CD4-positive, alpha-beta T cell treated with Interleukin-12 subunit alpha and Interleukin-12 subunit beta, for 1 hour (primary cell): Measurements from ENCODE around the gene EDN3.
"Not testable (repeated sequence)": the region's sequence is repeated elsewhere in the genome, so short reads cannot be mapped to it uniquely, and the experiment has no call there.

Source experiments
- DNase-seq: peaks from one replicate; pipeline ENCODE4 v3.0.0-alpha.2; 2020

The EDN3 gene

DNA sequence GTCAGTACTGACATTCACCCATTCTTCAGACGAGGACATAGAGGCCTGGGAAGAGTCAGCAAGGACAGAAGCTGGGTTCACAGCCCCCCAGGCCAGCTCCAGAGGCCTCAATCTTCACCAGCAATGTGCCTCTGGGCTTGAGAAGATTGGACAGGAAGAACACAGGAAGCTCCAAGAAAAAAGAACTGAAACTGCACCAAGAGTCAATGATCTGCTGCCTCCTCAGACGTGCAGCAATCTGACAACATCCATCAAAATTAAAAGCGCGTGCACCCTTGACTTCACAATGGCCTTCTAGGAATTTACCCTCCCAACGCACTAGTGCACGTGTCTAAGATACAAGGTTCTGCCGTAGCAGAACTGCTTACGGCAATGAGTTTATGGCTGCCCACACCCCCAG, 38.0 kb downstream of the EDN3 start:
- DNase-seq: not testable (repeated sequence)

DNA sequence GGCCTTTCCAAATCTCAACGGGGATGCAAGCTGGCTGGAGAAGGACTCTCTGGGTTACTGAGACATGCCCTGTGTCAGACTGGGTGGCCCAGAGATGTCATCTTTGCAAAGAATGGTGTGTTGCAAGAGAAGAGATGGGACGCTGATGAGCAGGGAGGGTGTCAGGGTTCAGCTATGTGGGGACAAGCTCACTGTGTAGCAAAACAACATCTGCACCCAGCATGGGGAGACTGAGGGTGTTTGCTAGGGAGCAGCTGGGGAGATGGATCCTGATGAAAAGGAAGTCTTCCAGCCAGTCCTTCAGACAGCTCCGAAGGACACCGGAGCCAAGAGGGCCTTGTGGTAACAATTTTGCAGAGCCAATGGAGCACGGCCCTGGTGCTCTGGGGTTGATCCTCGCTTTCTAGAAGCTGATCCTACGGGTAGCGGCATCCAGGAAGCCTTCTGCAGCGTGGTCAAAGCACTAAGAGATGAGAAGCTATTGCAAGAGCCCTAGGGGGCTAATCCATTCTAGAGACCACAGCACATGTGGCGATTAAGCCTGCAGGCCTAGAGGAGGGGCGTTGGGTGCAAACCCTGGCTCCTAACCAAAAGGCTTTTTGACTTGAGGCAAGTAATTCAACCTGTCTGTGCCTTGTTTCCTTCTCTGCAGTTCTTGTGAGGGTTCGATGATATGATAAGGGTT, 39.9 kb downstream of the EDN3 start:
- no peak for DNase-seq

DNA sequence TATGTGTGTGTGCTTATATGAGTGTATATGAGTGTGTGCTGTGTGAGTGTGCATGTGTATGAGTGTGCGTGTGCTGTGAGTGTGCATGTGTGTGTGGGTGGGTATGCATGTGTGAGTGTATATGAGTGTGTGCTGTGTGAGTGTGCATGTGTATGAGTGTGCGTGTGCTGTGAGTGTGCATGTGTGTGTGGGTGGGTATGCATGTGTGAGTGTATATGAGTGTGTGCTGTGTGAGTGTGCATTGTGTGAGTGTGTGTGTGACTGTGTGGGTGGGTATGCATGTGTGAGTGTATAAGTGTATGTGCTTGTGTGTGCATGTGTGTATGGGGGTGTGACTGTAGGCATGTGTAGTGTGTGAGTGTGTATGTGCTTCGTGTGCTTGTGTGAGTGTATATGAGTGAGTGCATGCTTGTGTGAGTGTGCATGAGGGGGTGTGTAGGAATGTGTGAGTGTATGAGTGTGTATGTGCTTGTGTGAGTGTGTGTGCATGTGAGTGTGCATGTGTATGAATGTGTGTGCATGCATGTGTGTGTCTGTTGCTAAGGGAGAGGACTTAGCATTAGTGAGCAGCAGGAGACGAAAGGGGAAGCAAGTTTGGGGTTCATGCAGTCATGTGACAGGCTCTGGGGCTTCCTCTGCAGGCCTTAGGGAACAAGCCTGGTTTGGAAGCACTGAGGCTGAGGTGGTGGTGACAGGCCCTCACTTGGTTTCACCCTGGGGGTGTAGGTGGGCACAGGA, 41.0 kb downstream of the EDN3 start:
- not testable (repeated sequence) for DNase-seq

DNA sequence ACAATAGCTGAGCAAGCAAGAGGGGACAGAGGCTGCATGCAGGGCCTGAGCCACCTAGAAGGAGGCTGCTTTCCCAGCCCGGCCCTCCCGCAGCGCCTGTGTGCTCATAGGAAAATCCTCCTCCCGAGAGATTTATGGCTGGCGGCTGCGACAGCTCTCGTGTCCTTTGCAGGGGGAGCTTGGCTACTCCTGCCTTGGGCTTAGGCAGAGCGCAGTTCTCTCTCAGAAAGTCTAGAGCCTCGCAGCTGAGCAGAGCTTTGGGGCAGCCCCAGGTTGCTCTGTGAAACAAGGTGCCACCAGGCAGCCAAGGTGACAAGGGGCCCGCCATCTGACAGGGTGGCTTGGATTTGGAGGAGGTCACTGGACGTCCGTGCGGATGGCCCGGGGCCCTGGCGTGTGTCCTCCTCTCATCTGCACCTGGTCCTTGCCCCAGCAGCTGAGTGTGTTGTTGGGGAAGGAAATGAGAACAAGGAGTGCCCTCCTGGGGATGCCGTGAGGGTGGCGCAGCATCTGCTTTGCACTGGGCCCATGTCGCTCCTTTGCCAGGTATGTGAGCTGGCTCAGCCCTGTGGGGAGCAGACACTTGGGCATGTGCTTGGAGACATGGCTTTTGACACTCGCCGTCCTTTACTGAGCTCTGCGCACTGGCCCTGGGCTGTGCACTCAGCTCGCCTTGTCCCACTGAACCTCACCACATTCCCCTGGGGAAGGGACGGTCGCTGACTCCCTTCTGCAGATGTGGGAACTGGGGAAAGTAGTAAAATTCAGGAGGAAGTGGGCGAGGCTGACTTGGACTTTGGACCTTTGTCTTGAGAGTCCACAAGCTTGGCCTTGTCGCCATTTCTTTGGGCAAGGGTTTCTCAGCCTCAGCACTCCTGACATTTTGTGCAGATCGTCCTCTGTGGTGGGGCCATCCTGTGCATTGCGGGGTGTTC, 41.9 kb downstream of the EDN3 start:
- no peak for DNase-seq

GRCh38 chr20:59346061-59346460, 45.6 kb downstream of the EDN3 start:
- no peak for DNase-seq

DNA sequence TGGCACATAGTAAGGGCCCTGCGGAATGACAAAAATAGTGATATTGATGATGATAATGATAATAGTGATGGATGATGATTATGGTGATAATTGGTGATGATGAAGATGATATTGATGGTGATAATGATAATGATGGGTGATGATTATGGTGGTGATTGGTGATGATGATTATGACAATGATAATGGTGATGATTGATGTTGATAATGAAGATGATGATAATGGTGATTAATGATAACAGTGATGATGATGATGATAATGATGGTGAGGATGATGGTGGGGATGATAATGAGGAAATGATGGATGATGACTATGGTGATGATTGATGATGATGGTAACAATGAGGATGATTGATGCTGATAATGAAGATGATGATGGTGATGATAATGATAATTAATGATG, 48.9 kb downstream of the EDN3 start:
- no peak for DNase-seq

DNA sequence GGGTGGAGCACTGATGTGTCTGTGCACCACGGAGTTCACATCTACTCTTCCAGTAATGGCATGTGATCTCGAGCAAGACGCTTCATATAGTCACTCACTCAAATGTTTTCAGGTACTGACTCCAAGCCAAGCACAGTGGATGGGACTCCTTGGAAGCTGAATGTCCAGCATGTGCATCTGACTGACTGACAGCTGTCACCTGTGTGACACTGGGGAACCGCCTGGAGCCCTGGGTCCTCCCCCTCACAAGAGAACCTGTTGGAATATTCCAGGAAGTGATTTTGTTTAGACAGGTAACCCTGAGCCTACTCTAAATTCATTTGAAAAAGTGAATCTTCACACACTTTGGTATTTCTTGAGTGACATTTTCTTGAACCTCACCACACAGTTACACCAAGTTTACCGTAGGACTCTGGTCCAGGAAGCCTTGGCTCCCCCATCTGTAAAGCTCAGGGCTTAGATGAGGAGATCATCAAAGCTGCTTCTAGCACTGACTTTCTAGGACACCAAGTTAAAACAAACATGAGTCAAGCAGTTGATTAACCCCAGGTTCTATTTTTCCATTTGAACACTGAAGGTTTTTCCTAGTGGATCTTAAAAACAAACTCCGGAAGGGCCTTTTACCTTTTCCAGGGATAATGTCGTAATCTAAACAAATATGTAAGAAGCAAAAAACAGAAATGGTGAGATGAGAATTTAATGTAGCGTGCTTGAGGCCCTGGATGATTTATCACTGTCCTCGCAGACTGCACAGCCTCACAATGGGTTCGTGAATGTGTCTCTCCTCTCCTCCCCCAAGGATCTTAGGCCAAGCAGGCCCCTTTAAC, 50.1 kb downstream of the EDN3 start:
- no peak for DNase-seq

DNA sequence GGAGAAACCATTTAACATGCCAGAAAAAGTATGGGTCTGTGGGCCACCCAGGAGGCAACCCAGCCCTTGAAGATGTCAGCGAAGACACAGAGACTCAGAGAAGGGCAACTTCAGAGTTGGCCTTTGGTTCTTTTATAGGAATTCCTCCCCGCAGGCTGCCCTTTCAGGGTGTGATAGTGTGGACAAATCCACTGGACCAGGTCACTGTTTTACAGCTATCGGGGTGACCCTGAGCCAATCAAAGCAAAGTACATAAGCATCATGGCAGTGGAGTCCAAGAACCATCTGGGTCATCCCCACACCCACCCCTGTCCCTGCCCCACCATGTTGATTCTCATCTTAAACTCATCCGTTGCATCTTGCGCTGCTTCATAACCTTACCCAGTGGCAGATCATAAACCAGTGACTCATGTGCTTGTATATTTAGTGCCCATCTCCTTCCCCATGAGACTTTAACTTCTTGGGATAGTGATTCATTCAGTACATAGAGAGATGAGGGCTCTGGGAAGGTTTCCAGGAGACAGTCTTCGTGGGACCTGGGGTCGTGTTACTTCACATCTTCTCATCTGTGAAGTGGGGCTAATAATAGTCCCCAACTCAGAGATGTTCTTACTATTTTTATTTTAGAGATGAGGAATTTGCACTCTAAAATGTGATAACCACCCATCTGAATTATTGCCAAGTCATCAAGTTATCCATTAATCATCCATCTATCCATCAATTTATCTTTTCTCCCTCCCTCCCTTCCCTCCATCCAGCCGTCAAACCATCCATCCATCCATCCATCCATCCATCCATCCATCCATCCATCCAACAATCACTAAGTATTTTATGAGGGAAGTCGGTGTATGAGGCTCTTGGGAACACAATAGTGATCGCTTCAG, 51.0 kb downstream of the EDN3 start:
- DNase-seq: no peak

DNA sequence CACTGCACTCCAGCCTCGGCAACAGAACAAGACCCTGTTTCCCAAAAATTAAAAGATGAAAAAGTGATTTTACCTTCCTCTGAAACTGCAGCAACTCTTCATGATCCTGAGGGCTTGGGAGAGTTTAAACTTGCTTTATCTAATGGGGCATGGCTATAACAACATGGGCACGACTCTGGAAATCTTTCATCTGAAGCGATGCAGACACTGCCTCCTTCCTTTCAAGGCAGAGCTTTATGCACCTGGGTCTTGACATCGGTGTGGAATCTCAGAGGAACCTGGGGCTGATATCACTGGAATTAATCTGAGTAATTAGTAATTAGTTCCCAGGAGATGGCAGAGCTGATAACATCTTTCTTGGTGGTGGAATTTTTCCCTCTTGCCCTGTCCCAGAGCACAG, 52.1 kb downstream of the EDN3 start:
- no peak for DNase-seq

GRCh38 chr20:59352990-59353389, 52.6 kb downstream of the EDN3 start:
- no peak for DNase-seq

GRCh38 chr20:59354460-59354859, 54.0 kb downstream of the EDN3 start:
- no peak for DNase-seq

- DNase-seq: no peak
Observed at GRCh38 chr20:59355242-59355641, 54.8 kb downstream of the EDN3 start.

- no peak for DNase-seq
Observed at GRCh38 chr20:59356662-59357165, 56.3 kb downstream of the EDN3 start.

- DNase-seq: not testable (repeated sequence)
Observed at GRCh38 chr20:59358793-59359192, 58.4 kb downstream of the EDN3 start.

DNA sequence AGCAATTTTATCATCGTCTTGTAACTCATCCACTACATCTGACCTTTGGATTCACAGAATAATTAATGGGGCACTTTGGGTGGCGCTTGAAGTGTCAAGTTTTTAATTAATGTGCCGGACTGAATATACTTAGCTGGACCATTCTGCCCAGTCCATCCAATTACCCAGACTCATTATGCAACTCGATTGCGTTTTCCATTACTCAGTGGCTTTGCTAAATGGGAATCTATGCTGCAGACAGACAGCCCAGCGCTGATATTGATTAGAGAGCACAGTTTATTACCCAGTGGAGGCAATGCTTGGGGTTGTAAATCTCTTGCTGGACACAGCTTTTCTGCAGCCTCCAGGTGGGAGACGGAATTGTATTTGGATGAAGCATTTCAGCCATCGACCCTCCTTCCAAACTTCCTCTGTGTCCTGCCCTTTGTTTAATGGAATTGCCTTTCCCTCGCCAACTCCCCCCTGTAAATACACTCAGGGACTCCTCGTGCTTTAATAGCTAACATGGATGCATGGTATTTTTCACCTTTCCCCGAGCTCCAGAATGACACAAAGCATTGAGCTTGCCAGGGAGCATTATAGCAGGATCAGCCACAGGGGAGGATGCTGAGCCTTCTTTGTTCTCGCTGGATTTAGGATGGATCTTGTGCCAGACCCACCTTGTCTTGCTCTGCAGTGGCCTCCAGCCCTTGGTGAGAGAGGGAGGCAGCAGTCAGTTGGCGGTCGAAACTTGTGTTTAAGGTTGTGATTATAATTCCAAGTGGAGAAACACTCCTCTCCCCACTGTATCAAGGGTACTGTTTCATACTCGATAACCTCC, 59.7 kb downstream of the EDN3 start:
- no peak for DNase-seq

- DNase-seq: no peak
Observed at GRCh38 chr20:59360934-59361333, 60.5 kb downstream of the EDN3 start.

GRCh38 chr20:59361411-59361810, 61.0 kb downstream of the EDN3 start:
- DNase-seq: no peak

- DNase-seq: no peak
Observed at GRCh38 chr20:59363101-59363500, 62.7 kb downstream of the EDN3 start.

GRCh38 chr20:59364611-59365010, 64.2 kb downstream of the EDN3 start:
- DNase-seq: no peak

GRCh38 chr20:59365611-59366285, 65.3 kb downstream of the EDN3 start:
- DNase-seq: no peak
